HG03039 (cell line): ENCODE measurements around the gene OR51B6.
"Not testable (repeated sequence)": the region's sequence is repeated elsewhere in the genome, so short reads cannot be mapped to it uniquely, and the experiment has no call there.

Experiments used
- ATAC-seq: cut with Tn5 transposase; IDR thresholded peaks from one replicate; pipeline ENCODE4 v1.9.1; 2021; ENCODE audit warnings: mild to moderate bottlenecking, moderate library complexity; ENCODE audit not compliant: unreplicated experiment

Gene OR51B6, protein sequence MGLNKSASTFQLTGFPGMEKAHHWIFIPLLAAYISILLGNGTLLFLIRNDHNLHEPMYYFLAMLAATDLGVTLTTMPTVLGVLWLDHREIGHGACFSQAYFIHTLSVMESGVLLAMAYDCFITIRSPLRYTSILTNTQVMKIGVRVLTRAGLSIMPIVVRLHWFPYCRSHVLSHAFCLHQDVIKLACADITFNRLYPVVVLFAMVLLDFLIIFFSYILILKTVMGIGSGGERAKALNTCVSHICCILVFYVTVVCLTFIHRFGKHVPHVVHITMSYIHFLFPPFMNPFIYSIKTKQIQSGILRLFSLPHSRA

DNA sequence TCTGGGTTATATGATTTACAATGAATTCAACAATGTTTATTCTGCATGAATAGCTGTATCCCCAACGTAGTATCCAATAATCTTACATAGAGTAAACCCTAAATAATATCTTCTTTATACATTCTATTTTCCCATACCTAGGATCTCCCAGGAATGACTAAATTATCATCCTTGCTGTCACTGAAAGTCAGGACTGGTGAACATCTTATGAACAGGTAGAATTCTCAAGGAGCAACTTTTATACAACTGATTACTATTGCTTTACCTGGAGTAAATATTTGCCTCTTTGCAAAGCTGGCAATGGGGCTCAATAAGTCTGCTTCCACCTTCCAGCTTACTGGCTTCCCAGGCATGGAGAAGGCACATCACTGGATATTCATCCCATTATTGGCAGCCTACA, at the start of gene OR51B6:
OR51B6 (plus strand) TSS at position 301 of the 400 bp plus-strand sequence; CDS start at position 301, 0 bp downstream.
- ATAC-seq, result no peak

GRCh38 chr11:5301846-5302245, 49.5 kb upstream of the OR51B6 start, which contains the start of gene OR51B4:
Gene OR51B4, minus strand, starts transcription at chr11:5301946. Its CDS starts 0 bp downstream, at chr11:5301946.
- no peak for ATAC-seq

GRCh38 chr11:5303626-5304025, 47.7 kb upstream of the OR51B6 start:
- no peak for ATAC-seq

GRCh38 chr11:5304046-5304445, 47.3 kb upstream of the OR51B6 start:
- ATAC-seq, result no peak

- ATAC-seq, result no peak
Observed at GRCh38 chr11:5307256-5308019, 43.9 kb upstream of the OR51B6 start.

DNA sequence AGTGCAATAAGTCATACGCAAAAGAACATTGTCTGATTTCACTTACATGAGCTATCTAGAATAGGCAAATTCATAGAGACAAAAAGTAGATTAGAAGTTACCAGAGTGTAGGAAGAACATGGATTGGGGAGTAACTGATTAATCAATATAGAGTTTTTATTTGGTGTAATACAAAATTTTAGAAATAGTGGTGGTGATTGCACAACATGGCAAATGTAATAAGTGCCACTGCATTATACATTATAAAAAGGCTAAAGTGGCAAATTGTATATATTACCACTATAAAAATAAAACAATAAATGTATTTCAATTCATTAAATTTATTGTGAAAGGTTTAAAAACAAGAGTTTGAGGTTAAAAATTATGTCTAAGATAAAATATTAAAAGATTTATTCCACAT, 40.9 kb upstream of the OR51B6 start:
- no peak for ATAC-seq

- ATAC-seq, result not testable (repeated sequence)
Observed at GRCh38 chr11:5313326-5314023, 37.8 kb upstream of the OR51B6 start.

DNA sequence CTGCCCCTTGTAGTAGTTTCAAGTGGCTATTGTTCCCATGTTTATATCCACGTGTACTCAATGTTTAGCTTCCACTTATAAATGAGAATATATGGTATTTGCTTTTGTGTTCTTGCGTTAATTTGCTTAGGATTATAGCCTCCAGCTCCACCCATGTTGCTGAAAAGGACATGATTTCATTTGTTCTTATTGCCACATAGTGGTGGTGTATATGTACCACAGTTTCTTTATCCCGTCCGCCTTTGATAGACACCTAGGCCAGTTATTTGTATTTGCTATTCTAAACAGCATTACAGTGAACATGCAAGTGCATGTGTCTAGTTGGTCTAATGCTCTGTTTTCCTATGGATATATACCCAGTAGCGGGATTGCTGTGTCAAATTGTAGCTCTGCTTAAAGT, 34.0 kb upstream of the OR51B6 start:
- no peak for ATAC-seq

- ATAC-seq, result no peak
Observed at GRCh38 chr11:5324197-5324596, 27.1 kb upstream of the OR51B6 start, which contains the start of gene OR51B2. Gene OR51B2, minus strand, starts transcription at chr11:5324297. Its CDS starts 0 bp downstream, at chr11:5324297.

- ATAC-seq, result no peak
Observed at GRCh38 chr11:5335170-5335569, 16.1 kb upstream of the OR51B6 start.

DNA sequence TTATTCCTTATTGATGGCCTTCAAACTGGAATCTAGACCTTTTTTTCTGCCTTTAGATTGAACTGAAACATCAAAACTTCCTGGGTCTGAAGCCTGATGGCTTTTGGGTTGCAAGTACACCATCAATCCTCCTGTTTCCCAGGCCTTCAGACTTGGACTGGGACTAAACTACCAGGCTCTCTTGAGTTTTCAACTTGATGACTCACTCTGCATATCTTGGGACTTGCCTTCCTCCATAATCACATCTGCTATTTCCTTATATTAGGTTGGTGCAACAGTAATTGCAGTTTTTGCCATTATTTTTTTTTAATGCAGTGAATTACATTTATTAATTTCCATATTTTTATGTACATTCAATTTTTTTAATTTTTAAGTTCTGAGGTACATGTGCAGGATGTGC, 15.0 kb upstream of the OR51B6 start:
- ATAC-seq, result no peak

- not testable (repeated sequence) for ATAC-seq
Observed at GRCh38 chr11:5337253-5337652, 14.1 kb upstream of the OR51B6 start.

DNA sequence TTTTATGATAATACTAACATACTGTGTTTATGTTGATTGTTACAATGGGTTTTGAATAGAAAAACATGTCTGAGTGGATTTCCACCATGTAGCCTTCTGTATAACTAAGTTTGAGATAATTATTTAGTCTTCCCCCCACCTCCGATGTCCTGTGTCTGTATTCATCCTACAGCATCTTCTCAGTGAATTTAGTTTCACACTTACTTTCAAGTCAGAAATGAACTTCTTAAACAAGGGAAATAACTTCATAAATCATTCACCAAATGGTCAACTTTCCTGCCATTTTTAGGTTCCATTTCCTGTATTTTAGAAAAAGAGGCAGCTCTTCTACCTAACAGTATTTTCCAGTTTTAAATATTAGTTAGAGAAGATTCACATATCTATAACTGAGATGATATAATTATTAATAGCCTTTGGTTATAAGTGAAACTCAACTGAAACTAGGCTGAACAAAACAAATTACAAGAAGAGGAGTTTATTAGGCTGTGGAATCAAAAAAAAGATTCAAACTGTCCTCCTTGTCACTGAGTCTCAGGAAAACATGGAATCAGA, 11.5 kb upstream of the OR51B6 start:
- no peak for ATAC-seq

DNA sequence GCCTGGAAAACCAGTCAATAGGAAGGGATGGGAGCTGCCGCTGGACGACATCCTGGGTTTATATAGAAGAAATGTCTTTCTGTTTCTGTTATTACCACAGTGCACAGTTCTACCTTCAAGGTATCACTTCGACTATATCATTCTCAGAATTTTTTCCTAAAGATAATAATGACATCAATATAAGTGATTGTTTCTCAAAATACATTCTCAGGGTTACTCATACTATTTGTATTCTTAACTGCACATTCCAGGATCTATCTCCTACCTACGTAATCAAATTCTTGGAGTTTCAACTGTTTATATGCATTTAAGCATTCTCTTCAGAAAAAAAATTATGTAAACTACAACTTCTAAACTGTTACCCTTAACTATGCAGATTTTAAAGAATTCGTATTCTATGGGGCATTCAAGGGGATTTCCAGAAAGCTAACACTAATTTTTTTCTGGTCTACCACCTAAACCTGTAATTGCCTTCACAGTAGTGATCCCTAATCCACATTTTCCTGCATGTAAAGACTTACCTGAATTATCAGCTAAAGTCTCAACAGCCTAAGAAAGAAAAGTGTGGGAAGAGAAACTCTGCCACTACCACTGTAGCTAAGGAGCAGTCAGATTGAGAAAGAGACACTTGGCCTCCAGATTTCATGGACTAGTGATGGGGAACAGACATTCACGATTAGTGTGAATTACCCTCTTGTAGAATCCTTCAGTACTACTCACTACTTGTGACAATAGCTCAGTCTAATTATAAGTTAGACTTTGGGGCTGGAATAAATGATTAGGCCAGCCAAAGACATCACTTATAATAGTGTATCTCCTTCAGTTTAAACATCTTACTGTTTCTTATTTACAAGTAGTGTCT, 7.6 kb upstream of the OR51B6 start, which contains the start of gene OR51B5:
OR51B5 (minus strand) TSS at position 51 of the 862 bp plus-strand sequence; CDS start at position 51, 0 bp downstream.
- ATAC-seq, result no peak

- no peak for ATAC-seq
Observed at GRCh38 chr11:5345831-5346230, 5.5 kb upstream of the OR51B6 start.

GRCh38 chr11:5348551-5349194, 2.6 kb upstream of the OR51B6 start:
- ATAC-seq, result no peak

- ATAC-seq, result no peak
Observed at GRCh38 chr11:5349550-5349949, 1.8 kb upstream of the OR51B6 start.

DNA sequence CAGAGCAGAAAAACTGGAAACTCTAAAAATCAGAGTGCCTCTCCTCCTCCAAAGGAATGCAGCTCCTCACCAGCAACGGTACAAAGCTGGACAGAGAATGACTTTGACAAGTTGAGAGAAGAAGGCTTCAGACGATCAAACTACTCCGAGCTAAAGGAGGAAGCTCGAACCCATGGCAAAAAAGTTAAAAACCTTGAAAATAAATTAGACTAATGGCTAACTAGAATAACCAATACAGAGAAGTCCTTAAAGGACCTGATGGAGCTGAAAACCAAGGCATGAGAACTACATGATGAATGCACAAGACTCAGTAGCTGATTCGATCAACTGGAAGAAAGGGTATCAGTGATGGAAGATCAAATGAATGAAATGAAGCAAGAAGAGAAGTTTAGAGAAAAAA, 4.7 kb downstream of the OR51B6 start:
- not testable (repeated sequence) for ATAC-seq

DNA sequence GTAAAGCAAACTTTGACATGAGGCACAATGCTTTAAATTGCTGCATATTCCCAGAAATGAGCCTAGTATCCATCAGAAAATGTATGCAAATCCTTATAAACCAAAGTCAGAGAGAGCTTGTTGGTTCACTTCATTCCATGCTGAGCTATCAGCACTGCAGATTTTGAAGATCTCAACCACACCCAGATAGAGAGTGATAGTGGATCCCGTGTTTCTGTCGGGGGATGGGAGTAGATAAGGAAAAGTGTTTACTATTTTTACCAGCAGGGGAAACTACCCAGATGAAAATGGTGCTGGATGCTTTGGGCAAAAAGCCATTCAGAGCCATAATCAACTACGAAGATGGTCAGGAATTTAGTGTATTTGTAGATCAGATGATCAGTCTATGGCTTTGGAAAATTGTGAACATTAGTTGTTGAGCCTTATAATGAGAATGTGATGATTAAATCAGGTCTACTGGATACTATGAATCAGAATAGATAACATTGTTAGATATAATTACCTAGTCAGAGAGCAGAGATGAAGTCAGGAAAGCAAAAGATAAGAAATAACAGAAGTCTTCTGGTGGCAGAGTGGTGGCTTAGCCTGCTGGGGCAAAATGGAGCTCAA, 10.8 kb downstream of the OR51B6 start:
- no peak for ATAC-seq
